AG04450 (cell line): ENCODE measurements around the gene CHI3L1. TPM values are rescaled to one million over a fixed set of nuclear protein-coding genes. Genes with fewer than 3 reads are reported as not detected.

Source experiments
- CTCF ChIA-PET: fragments of 300-600, 350-600 bp; formaldehyde crosslinking; extraction: SDS; loops from one replicate; lab custom pipeline; 2022; ENCODE audit warnings: antibody characterized with exemption, inconsistent platforms; lab: Charles Lee
- POLR2A ChIA-PET: fragments of 350-600 bp; formaldehyde crosslinking; extraction: SDS; loops from one replicate; lab custom pipeline; 2021; ENCODE audit warnings: antibody characterized with exemption, inconsistent platforms; lab: Yijun Ruan, JAX
- DNase-seq: peaks from one replicate; pipeline ENCODE4 v3.0.0-alpha.2; 2011; ENCODE audit warnings: low read depth, low spot score
- H3K27ac ChIP-seq: one replicate; pipeline ENCODE4 v1.5.1; 2012; ENCODE audit warnings: low read depth, low read length, control low read depth
- H3K27me3 ChIP-seq: one replicate; pipeline ENCODE4 v1.6.0; 2012; ENCODE audit warnings: low read length; ENCODE audit not compliant: control insufficient read depth, insufficient read depth
- H3K4me3 ChIP-seq: 2 replicates; pipeline ENCODE4 v1.5.1; 2011; ENCODE audit warnings: mild to moderate bottlenecking, low read depth, low read length, control low read depth
- H3K9me3 ChIP-seq: 2 replicates; pipeline ENCODE4 v1.5.1; 2012; ENCODE audit warnings: low read length; ENCODE audit not compliant: control insufficient read depth, insufficient read depth
- CTCF ChIP-seq: IDR thresholded peaks from 2 replicates; pipeline ENCODE4 v1.5.1; 2011; ENCODE audit warnings: low read depth, low read length, control low read depth, inconsistent platforms
- polyA plus RNA-seq: library from polyadenylated mRNA; depleted of rRNA; stranded (reverse); fragments of >200 nt; gene quantifications from 2 replicates; pipeline ENCODE4 v1.2.3, GENCODE V29; 2011

The CHI3L1 gene
- polyA plus RNA-seq, 1 experiment, result 6.4 TPM

DNA sequence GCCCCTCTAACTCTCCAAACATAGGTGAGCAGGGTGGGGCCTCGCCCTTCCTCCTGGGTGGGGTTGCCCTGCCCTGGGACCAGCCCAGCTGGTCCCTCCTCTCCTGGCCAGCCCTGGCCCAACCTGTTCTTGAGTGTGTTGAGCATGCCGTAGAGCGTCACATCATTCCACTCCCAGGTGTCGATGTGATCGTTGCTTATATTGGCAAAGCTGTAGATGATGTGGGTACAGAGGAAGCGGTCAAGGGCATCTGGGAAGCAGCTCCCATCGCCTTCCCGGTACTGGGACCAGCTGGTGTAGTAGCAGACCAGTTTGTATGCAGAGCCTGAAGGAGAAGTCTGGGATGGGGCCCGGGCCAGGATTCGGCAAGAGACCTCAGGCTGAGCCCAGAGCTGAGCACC is 1.4 kb downstream of the CHI3L1 start:
- Histone ChIP-seq H3K27me3 (peaks cover 10% of the 10 kb centered on the region), H3K4me3 (no peak overlapping the region), H3K27ac (no peak overlapping the region), H3K9me3 (no peaks in the 10 kb centered on the region; the same call in 1 of the 2 replicates)
- ChIA-PET POLR2A (no interaction called here), CTCF (interaction anchor here (1.1 kb wide), 1 partner anchor 11 kb away, joined by 4 read pairs; no protein-coding TSS in a partner anchor)
- DNase-seq, result no peak
- no peak for TF ChIP-seq CTCF

DNA sequence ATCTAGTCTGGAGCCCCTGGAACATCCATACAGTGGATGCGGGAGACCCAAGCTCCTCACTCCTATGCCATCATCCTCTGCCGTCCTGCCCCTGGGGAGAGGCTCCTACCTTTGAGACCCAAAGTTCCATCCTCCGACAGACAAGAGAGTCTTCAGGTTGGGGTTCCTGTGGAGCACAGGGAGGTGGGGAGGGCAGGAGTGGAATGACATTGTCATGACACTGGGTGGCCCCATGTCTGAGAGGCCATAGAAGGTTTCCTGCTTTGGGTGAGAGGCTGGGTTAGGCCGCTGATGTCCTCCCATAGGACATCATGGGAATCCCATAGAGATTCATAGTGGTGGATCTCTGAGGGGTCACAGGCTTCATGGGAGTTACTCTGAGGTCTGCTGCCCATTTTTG is 2.0 kb downstream of the CHI3L1 start:
- H3K4me3 ChIP-seq, result no peak overlapping the region
- peaks cover 10% of the 10 kb centered on the region for H3K27me3 ChIP-seq
- ChIA-PET POLR2A (no interaction called here), CTCF (no interaction called here)
- no peak for TF ChIP-seq CTCF
- no peaks in the 10 kb centered on the region; the same call in 1 of the 2 replicates for H3K9me3 ChIP-seq
- no peak for DNase-seq
- H3K27ac ChIP-seq, result no peak overlapping the region

DNA sequence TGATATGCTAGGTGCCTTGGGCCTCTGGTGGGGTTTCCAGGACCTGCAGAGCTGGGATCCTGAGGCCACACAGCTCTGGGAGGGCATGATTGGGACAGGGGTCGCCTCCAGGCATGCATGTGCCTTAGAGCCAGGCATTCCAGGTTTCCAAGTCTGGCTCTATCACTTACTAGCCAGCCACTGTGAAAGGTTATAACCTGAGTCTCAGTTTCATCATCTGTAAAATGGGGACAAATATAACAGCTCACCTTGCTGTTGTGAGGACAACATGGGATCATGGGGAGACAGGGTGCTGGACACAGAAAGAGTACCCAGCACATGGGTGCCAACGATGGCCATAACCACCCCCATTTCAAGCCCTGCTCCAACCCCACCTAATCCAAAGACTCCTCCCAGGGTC is 2.7 kb downstream of the CHI3L1 start:
- H3K9me3 ChIP-seq, result no peaks in the 10 kb centered on the region; the same call in 1 of the 2 replicates
- ChIA-PET CTCF (no interaction called here), POLR2A (no interaction called here)
- H3K27me3 ChIP-seq, result peaks cover 8% of the 10 kb centered on the region
- no peak overlapping the region for H3K4me3 ChIP-seq
- TF ChIP-seq CTCF, result no peak
- DNase-seq, result no peak
- no peak overlapping the region for H3K27ac ChIP-seq

DNA sequence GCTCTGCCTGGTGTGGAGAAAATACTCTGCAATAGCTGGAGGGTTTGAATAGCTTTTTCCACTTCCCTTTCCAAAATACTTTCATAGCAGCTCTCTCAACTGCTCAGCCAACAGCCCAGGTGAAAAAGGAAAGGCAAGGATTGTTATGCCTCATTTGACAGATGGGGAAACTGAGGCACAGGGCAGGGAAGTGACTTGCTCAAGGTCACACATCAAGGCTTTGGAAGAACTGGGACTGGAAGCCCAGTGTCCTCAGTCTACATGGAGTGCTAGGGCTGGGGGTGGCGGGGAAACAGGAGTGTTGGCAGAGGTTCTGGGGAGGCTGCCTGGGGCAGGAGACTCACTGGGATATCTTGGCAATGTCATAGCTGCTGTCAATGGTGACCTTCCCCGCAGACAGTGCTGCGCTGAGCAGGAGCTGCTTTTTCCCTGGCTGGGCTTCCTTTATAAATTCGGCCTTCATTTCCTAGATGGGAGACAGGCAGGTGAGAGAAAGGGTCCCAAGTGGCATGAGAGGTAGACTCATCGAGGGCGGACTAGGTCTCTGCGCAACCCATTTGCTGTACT is 4.0 kb downstream of the CHI3L1 start:
- ChIA-PET CTCF (interaction anchor here (1.2 to 1.8 kb wide), 2 partner anchors 10 to 142 kb away, joined by 5 to 6 read pairs; no protein-coding TSS in a partner anchor), POLR2A (no interaction called here)
- no peak overlapping the region for H3K4me3 ChIP-seq
- H3K27me3 ChIP-seq, result peaks cover 3% of the 10 kb centered on the region
- no peak overlapping the region for H3K27ac ChIP-seq
- no peak for TF ChIP-seq CTCF
- H3K9me3 ChIP-seq, result no peaks in the 10 kb centered on the region; the same call in 1 of the 2 replicates
- no peak for DNase-seq

DNA sequence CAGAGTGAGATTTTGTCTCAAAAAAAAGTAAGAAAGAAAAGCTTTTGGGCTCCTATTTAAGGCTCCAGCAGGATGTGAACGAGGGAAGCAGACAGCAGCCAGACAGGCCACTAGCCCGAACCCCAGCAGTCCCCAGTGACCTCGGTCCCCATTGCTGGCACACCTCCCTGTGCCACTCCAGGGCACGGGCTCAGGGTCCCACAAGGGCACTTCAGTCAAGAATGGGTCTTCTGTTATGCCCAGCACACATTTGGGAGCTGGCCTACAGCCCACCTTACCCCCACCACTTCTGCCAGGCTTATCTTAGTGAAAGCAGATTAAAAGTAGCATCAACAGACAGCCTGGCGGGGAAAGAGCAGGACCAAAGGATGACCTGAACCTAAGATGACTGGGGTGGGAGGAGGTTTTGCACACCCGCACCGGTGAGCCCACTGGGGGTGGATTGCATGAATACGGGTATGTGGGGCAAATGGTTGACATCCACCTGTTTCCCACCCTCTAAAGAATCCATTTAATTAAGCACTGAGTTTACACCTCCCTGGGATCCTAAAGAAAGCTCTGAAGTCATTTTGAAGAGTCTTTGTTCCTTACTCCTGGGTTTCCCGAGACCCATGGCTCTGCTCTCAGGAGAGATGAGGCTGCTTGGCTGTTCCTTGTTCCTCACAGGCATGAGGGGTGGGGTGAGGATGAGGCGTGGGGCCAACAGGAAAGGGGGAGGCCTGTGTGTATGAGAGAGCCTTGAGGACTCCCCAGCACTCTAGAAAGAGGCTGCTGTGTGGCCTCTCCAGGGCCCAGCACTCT is 4.7 kb downstream of the CHI3L1 start:
- ChIA-PET CTCF (interaction anchor here (1.2 to 1.8 kb wide), 2 partner anchors 9 to 142 kb away, joined by 5 to 6 read pairs; no protein-coding TSS in a partner anchor), POLR2A (no interaction called here)
- H3K27me3 ChIP-seq, result peaks cover 3% of the 10 kb centered on the region
- DNase-seq, result no peak
- no peak for TF ChIP-seq CTCF
- H3K4me3 ChIP-seq, result no peak overlapping the region
- no peak overlapping the region for H3K27ac ChIP-seq
- no peaks in the 10 kb centered on the region; the same call in 1 of the 2 replicates for H3K9me3 ChIP-seq
